ENCODE results near the gene NAPA. TPM values are rescaled to one million over a fixed set of nuclear protein-coding genes. Genes with fewer than 3 reads are reported as not detected.

NAPA gene
- total RNA-seq, 1 donor from 2014 or later, result 102 TPM

DNA sequence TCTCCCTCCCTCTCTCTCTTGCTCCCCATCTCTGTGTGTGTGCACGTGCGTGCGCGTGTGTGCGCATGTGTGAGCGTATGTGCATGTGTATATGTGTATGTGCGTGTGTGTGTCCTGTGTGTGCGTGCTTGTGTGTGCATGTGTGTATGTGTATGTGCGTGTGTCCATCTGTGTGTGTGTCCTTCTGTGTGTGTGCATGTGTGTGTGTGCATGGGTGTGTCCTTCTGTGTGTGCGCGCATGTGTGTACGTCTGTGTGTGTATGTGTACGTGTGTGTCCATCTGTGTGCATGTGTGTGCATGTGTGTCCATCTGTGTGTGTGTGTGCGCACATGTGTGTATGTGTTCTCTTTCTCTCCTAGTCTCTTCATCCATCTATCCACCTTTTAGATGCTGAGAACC, 55.4 kb downstream of the NAPA start:
- DNase-seq (ENCODE audit: low spot score in 2 of 2), result no peak
- Histone ChIP-seq H3K36me3 (no peaks in the 10 kb centered on the region), H3K9me3 (no peaks in the 10 kb centered on the region), H3K27me3 (no peaks in the 10 kb centered on the region), H3K4me3 (no peak overlapping the region), H3K27ac (no peak overlapping the region), H3K4me1 (no peaks in the 10 kb centered on the region)
- TF ChIP-seq, protein P1, sequence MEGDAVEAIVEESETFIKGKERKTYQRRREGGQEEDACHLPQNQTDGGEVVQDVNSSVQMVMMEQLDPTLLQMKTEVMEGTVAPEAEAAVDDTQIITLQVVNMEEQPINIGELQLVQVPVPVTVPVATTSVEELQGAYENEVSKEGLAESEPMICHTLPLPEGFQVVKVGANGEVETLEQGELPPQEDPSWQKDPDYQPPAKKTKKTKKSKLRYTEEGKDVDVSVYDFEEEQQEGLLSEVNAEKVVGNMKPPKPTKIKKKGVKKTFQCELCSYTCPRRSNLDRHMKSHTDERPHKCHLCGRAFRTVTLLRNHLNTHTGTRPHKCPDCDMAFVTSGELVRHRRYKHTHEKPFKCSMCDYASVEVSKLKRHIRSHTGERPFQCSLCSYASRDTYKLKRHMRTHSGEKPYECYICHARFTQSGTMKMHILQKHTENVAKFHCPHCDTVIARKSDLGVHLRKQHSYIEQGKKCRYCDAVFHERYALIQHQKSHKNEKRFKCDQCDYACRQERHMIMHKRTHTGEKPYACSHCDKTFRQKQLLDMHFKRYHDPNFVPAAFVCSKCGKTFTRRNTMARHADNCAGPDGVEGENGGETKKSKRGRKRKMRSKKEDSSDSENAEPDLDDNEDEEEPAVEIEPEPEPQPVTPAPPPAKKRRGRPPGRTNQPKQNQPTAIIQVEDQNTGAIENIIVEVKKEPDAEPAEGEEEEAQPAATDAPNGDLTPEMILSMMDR (IDR thresholded peaks at IDR 0.05), result no peak
- intact Hi-C loops (cut with DNase I), result no loop called here

DNA sequence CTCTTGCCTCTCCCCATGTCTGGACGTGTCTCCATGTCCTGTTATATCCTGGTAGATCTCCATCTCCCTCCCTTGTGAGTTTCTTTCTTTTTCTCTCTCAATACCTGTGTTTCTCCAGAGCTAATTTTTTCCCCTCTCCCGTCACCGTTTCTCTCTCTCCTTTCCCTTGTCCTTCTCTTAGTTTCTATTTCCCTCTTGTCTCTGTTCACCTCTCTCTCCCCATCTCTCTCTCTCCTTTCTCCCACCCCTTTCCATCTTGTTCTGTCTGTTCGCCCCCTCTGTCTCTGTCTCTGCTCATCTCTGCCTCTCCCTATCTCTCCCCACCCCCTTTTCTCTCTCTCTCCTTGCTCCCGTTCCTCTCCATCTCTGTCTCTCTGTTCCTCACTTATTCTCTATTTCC, 56.2 kb downstream of the NAPA start:
- H3K4me1 ChIP-seq, result no peaks in the 10 kb centered on the region
- DNase-seq (ENCODE audit: low spot score in 2 of 2), result no peak
- intact Hi-C loops (cut with DNase I), result no loop called here
- H3K27ac ChIP-seq, result no peak overlapping the region
- no peaks in the 10 kb centered on the region for H3K36me3 ChIP-seq
- TF ChIP-seq, protein P1 (IDR thresholded peaks at IDR 0.05), result no peak
- H3K27me3 ChIP-seq, result no peaks in the 10 kb centered on the region
- H3K4me3 ChIP-seq, result no peak overlapping the region
- H3K9me3 ChIP-seq, result no peaks in the 10 kb centered on the region

DNA sequence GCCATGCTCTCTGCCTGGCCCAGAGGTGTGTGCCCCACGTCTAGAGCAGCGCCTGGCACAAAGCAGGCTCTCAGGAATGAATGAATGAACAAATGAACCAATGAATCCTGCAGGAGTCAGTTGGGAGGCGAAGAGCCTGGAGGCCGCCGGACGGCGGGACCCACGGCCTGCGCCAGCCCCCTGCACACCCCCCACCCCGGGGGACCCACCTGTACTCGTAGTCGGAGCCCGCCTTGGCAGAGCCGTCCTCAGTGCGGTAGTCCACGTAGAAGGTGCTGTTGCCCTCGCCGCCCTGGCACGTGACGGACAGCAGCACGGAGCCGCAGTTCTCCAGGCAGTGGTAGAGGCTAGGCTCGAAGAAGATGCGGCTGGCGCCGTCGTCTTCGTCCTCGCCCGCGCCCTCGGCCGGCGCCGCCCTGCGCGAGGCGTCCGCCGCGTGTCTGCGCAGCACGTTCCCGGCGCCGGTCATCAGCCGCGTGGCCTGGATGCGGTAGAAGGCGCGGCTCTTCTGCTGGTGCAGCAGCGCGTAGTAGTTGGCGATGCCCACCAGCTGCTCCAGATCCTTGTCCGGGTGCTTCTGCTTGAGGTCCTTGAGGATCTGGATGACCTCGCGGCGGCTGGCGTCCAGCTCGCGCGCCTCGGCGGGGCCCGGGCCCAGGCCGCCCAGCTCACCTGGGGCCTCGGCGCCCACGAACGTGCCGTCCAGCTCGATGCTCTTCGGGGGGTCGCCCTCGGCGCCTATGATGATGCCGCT, 58.0 kb downstream of the NAPA start:
- intact Hi-C loops (cut with DNase I), result no loop called here
- H3K9me3 ChIP-seq, result no peaks in the 10 kb centered on the region

DNA sequence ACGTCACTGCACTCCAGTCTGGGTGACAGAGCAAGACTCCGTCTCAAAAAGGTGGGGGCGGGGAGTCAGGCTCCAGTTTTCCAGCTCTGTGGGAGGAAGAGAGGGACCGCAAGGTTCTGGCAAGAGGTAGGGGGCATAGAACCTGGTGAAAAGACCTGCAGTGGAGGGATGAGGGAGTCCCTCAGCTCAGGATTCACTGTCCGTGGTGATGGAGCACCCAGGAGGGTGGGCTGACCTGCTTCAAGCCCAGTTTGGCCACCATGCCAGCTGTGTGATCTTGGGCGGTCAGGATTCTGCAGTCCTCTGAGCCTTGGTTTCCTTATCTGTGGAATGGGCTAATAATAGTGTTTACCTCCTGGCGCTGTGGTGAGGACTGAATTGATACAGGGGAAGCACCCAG, 64.4 kb downstream of the NAPA start:
- H3K27me3 ChIP-seq, result peaks cover 24% of the 10 kb centered on the region
- H3K4me3 ChIP-seq, result no peak overlapping the region
- H3K4me1 ChIP-seq, result peaks cover 0 to 3% of the 10 kb centered on the region in 2 donors
- no peaks in the 10 kb centered on the region for H3K9me3 ChIP-seq
- H3K36me3 ChIP-seq, result no peaks in the 10 kb centered on the region
- H3K27ac ChIP-seq, result no peak overlapping the region
- DNase-seq (ENCODE audit: low spot score in 2 of 2), result no peak
- TF ChIP-seq, protein P1 (IDR thresholded peaks at IDR 0.05), result no peak
- intact Hi-C loops (cut with DNase I), result no loop called here

More for the DNA sequence above, 58.0 kb downstream of the NAPA start:
- TF ChIP-seq, protein P1 (IDR thresholded peaks at IDR 0.05), result no peak
- Histone ChIP-seq H3K27ac (no peak overlapping the region), H3K36me3 (no peaks in the 10 kb centered on the region), H3K4me1 (no peaks in the 10 kb centered on the region), H3K27me3 (no peaks in the 10 kb centered on the region), H3K4me3 (no peak overlapping the region)
- DNase-seq (ENCODE audit: low spot score in 2 of 2), result no peak

DNA sequence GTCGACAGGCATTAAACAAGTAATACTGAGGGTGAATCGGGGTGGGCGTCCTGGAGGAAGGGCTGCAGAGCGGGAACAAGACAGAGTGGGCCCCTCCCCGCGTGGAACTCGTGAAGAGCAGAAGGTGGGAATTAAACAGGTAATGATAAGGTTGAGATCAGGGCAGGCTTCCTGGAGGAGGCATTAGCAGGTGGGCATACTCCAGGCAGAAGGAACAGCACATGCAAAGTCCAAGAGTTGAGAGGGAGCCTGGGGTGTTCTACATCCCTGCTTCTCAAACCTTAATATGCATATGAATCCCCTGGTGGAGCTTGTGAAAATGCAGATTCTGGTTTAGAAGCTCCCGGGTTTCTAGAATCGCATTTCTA, 66.5 kb downstream of the NAPA start:
- Histone ChIP-seq H3K9me3 (no peaks in the 10 kb centered on the region), H3K4me1 (peaks cover 0 to 3% of the 10 kb centered on the region in 2 donors), H3K4me3 (no peak overlapping the region), H3K27ac (no peak overlapping the region), H3K36me3 (no peaks in the 10 kb centered on the region), H3K27me3 (peaks cover 43% of the 10 kb centered on the region)
- intact Hi-C loops (cut with DNase I), result no loop called here
- DNase-seq (ENCODE audit: low spot score in 2 of 2), result no peak
- TF ChIP-seq, protein P1 (IDR thresholded peaks at IDR 0.05), result no peak
